Measurements from ENCODE around the gene ST6GALNAC6.

Gene ST6GALNAC6

GRCh38 chr9:127904561-127905003 is 5.2 kb upstream of the ST6GALNAC6 start:
- no peak for TF ChIP-seq CTCF (IDR thresholded peaks at IDR 0.05; ENCODE audit: poor library complexity, severe bottlenecking)
- no peak for DNase-seq (ENCODE audit: low spot score)

GRCh38 chr9:127903557-127904475 is 4.4 kb upstream of the ST6GALNAC6 start:
- peak overlapping the region; percentile 33 for H3K27ac ChIP-seq (ENCODE audit: poor library complexity, severe bottlenecking)
- TF ChIP-seq CTCF (IDR thresholded peaks at IDR 0.05; ENCODE audit: poor library complexity, severe bottlenecking): no peak
- no peaks in the 10 kb centered on the region for H3K27me3 ChIP-seq (ENCODE audit: insufficient read depth, poor library complexity, severe bottlenecking)
- H3K36me3 ChIP-seq (ENCODE audit: low read depth): peaks cover 4% of the 10 kb centered on the region; the same call in 1 of the 2 replicates
- H3K4me1 ChIP-seq (ENCODE audit: insufficient read depth, poor library complexity, severe bottlenecking): peaks cover 7% of the 10 kb centered on the region
- no peak for ATAC-seq (ENCODE audit: low read depth)
- no peak for DNase-seq (ENCODE audit: low spot score)
- no peak overlapping the region for H3K4me3 ChIP-seq (ENCODE audit: severe bottlenecking)
- H3K9me3 ChIP-seq (ENCODE audit: severe bottlenecking): no peaks in the 10 kb centered on the region

More at GRCh38 chr9:127904561-127905003, 5.2 kb upstream of the ST6GALNAC6 start:
- Histone ChIP-seq H3K27me3 (ENCODE audit: insufficient read depth, poor library complexity, severe bottlenecking) (no peaks in the 10 kb centered on the region), H3K27ac (ENCODE audit: poor library complexity, severe bottlenecking) (peak overlapping the region; percentile 33), H3K9me3 (ENCODE audit: severe bottlenecking) (no peaks in the 10 kb centered on the region), H3K4me1 (ENCODE audit: insufficient read depth, poor library complexity, severe bottlenecking) (peaks cover 7% of the 10 kb centered on the region), H3K36me3 (ENCODE audit: low read depth) (peaks cover 5% of the 10 kb centered on the region; the same call in 1 of the 2 replicates), H3K4me3 (ENCODE audit: severe bottlenecking) (no peak overlapping the region)
- 0 out of 3 replicates have a peak, but pooled peaks have one; percentile 16 for ATAC-seq (ENCODE audit: low read depth)

GRCh38 chr9:127898433-127899127 is 823 bp downstream of the ST6GALNAC6 start:
- ATAC-seq (ENCODE audit: low read depth) (peak; percentile 58), DNase-seq (ENCODE audit: low spot score) (peak; percentile 67)
- peak overlapping the region; percentile 51 for H3K27ac ChIP-seq (ENCODE audit: poor library complexity, severe bottlenecking)
- H3K27me3 ChIP-seq (ENCODE audit: insufficient read depth, poor library complexity, severe bottlenecking): no peaks in the 10 kb centered on the region
- peak overlapping the region; percentile 53 for H3K4me3 ChIP-seq (ENCODE audit: severe bottlenecking)
- peaks cover 34% of the 10 kb centered on the region for H3K36me3 ChIP-seq (ENCODE audit: low read depth)
- H3K4me1 ChIP-seq (ENCODE audit: insufficient read depth, poor library complexity, severe bottlenecking): no peaks in the 10 kb centered on the region
- H3K9me3 ChIP-seq (ENCODE audit: severe bottlenecking): peaks cover 3% of the 10 kb centered on the region
- TF ChIP-seq CTCF (IDR thresholded peaks at IDR 0.05; ENCODE audit: poor library complexity, severe bottlenecking): no peak

- no peak overlapping the region for H3K4me3 ChIP-seq (ENCODE audit: severe bottlenecking)
- no peaks in the 10 kb centered on the region for H3K4me1 ChIP-seq (ENCODE audit: insufficient read depth, poor library complexity, severe bottlenecking)
- no peak for TF ChIP-seq CTCF (IDR thresholded peaks at IDR 0.05; ENCODE audit: poor library complexity, severe bottlenecking)
- H3K27ac ChIP-seq (ENCODE audit: poor library complexity, severe bottlenecking): no peak overlapping the region
- ATAC-seq (ENCODE audit: low read depth) (peak; percentile 24; the same call in 1 of the 3 replicates), DNase-seq (ENCODE audit: low spot score) (no peak)
- H3K27me3 ChIP-seq (ENCODE audit: insufficient read depth, poor library complexity, severe bottlenecking): no peaks in the 10 kb centered on the region
- H3K36me3 ChIP-seq (ENCODE audit: low read depth): peaks cover 45% of the 10 kb centered on the region
- H3K9me3 ChIP-seq (ENCODE audit: severe bottlenecking): peaks cover 3% of the 10 kb centered on the region
These were observed 2.2 kb downstream of the ST6GALNAC6 start for GRCh38 chr9:127897193-127897692.
